Colonic mucosa (tissue), 4 donors: Measurements from ENCODE around the gene ZNF689. TPM values are rescaled to one million over a fixed set of nuclear protein-coding genes. Genes with fewer than 3 reads are reported as not detected.

Experiments used
- DNase-seq: peaks from one replicate; pipeline ENCODE4 v3.0.0-alpha.2; 2020
- H3K27ac ChIP-seq: fragments of 200-600 bp; one replicate; pipeline ENCODE4 v1.8.0; 2021
- H3K27me3 ChIP-seq: fragments of 200-600 bp; one replicate; pipeline ENCODE4 v1.8.0; 2021
- H3K36me3 ChIP-seq: fragments of 200-600 bp; one replicate; pipeline ENCODE4 v1.8.0; 2021
- H3K4me1 ChIP-seq: fragments of 200-600 bp; one replicate; pipeline ENCODE4 v1.8.0; 2021; ENCODE audit warnings: mild to moderate bottlenecking
- H3K4me3 ChIP-seq: fragments of 200-600 bp; one replicate; pipeline ENCODE4 v1.8.0; 2021
- H3K9ac ChIP-seq, 2 donors: one replicate each; pipeline ENCODE4 v1.7.0; 2013; ENCODE audit warnings: control low read depth in 2 of 2, low read depth in 2 of 2, low read length in 2 of 2
- H3K9me3 ChIP-seq: fragments of 200-600 bp; one replicate; pipeline ENCODE4 v1.8.0; 2021
- CTCF ChIP-seq: fragments of 200-600 bp; IDR thresholded peaks from one replicate; pipeline ENCODE4 v1.8.0; 2022; ENCODE audit warnings: antibody characterized with exemption, mild to moderate bottlenecking
- intact Hi-C: fragments of 100-400 bp; cut with DNase I; formaldehyde crosslinking; loops from one replicate; pipeline ENCODE4 v1.14.1; 2022
- total RNA-seq, 2 donors: library from RNA; stranded (reverse); fragmentation: NEBNext Ultra II Directional in 1 of 2; extraction: Animal tissue kit (Norgen Biotek cat#: 25700) in 1 of 2; gene quantifications; one replicate each; pipeline ENCODE4 v1.2.1, GENCODE V29; 2021
- donor health status: healthy.
- donor health status: DM: no; HTN: no; CAD: no.
- donor health status: DM: no; HTN: no; CAD: no.

The ZNF689 gene
- total RNA-seq, 2 donors from 2014 or later = 6.8 to 7.0 TPM

- TF ChIP-seq CTCF = no peak
- Histone ChIP-seq H3K27ac (no peak overlapping the region), H3K27me3 (no peaks in the 10 kb centered on the region), H3K9ac (no peak overlapping the region), H3K4me3 (no peak overlapping the region), H3K36me3 (no peaks in the 10 kb centered on the region), H3K4me1 (peaks cover 5% of the 10 kb centered on the region), H3K9me3 (no peaks in the 10 kb centered on the region)
- DNase-seq = no peak
- intact Hi-C loops = no loop called here
Measured at GRCh38 chr16:30574678-30575077, 35.5 kb downstream of the ZNF689 start.

- TF ChIP-seq CTCF = no peak
- peaks cover 5% of the 10 kb centered on the region for H3K4me1 ChIP-seq
- intact Hi-C loops = no loop called here
Measured at GRCh38 chr16:30571445-30572322, 38.5 kb downstream of the ZNF689 start, which contains the start of gene ZNF688. ZNF688 (minus strand) TSS chr16:30571714; CDS start chr16:30571629, 85 bp downstream.

GRCh38 chr16:30570636-30571444 lies 39.3 kb downstream of the ZNF689 start:
- H3K27me3 ChIP-seq = no peaks in the 10 kb centered on the region
- TF ChIP-seq CTCF = no peak
- H3K4me1 ChIP-seq = peaks cover 5% of the 10 kb centered on the region
- H3K9me3 ChIP-seq = no peaks in the 10 kb centered on the region
- peak overlapping the region; percentile 99 for H3K27ac ChIP-seq
- no peak for DNase-seq
- peak overlapping the region; percentile 88 to 99 for H3K9ac ChIP-seq
- intact Hi-C loops = no loop called here
- H3K36me3 ChIP-seq = no peaks in the 10 kb centered on the region
- peak overlapping the region; percentile 71 for H3K4me3 ChIP-seq

More at GRCh38 chr16:30571445-30572322, 38.5 kb downstream of the ZNF689 start, which contains the start of gene ZNF688:
- Histone ChIP-seq H3K27ac (peak within 1 kb of the TSS; percentile 99), H3K9ac (peak within 1 kb of the TSS; percentile 88 to 99), H3K36me3 (no peaks in the 10 kb centered on the region), H3K27me3 (no peaks in the 10 kb centered on the region), H3K9me3 (no peaks in the 10 kb centered on the region), H3K4me3 (peak within 1 kb of the TSS; percentile 71)
- DNase-seq = peak; percentile 96

- Histone ChIP-seq H3K4me1 (peaks cover 5% of the 10 kb centered on the region), H3K9ac (no peak overlapping the region), H3K4me3 (no peak overlapping the region), H3K27ac (peak overlapping the region; percentile 99), H3K9me3 (no peaks in the 10 kb centered on the region), H3K36me3 (no peaks in the 10 kb centered on the region), H3K27me3 (no peaks in the 10 kb centered on the region)
- no peak for DNase-seq
- no peak for TF ChIP-seq CTCF
- intact Hi-C loops = no loop called here
Measured at GRCh38 chr16:30569746-30570635, 40.2 kb downstream of the ZNF689 start.

- intact Hi-C loops = no loop called here
- Histone ChIP-seq H3K9ac (no peak overlapping the region), H3K36me3 (no peaks in the 10 kb centered on the region), H3K27ac (no peak overlapping the region), H3K4me3 (no peak overlapping the region), H3K4me1 (peaks cover 5% of the 10 kb centered on the region), H3K27me3 (no peaks in the 10 kb centered on the region), H3K9me3 (no peaks in the 10 kb centered on the region)
- no peak for TF ChIP-seq CTCF
- no peak for DNase-seq
Measured at GRCh38 chr16:30569281-30569680, 40.9 kb downstream of the ZNF689 start.
